ENCODE measurements around the gene AQP10.
"Not testable (repeated sequence)": the region's sequence is repeated elsewhere in the genome, so short reads cannot be mapped to it uniquely, and the experiment has no call there.

AQP10 gene

DNA sequence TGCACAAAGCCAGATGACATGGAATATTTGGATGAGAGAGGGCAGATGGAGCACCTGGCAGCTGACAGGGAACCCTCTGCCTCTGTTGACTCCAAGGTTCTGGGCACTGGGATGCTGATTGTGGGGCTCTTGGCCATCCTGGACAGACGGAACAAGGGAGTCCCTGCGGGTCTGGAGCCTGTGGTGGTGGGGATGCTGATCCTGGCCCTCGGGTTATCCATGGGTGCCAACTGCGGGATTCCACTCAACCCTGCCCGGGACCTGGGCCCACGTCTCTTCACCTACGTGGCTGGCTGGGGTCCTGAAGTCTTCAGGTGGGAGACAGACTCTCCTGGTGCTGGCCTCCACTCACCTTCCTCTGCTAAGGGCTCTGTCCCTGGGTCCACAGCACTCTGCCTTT lies 2.6 kb downstream of the AQP10 start:
- in situ Hi-C loops (cut with MboI; ENCODE audit: low sequenced_read_pairs), result no loop called here

DNA sequence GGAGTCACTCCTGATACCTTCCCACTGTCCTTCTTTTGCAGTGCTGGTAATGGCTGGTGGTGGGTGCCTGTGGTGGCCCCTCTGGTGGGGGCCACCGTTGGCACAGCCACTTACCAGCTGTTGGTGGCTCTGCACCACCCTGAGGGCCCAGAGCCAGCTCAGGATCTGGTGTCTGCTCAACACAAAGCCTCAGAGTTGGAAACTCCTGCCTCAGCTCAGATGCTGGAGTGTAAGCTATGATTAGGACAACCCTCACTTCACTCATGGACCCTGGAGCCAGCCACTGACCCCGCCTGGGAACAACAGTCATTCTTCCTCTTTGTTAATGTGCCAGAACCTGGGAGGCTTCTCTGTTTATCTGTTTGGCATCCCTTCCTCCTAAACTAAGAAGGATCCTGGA lies 3.3 kb downstream of the AQP10 start:
- in situ Hi-C loops (cut with MboI; ENCODE audit: low sequenced_read_pairs), result no loop called here

- in situ Hi-C loops (cut with MboI; ENCODE audit: low sequenced_read_pairs), result no loop called here
Observed at GRCh38 chr1:154324669-154325582, 4.0 kb downstream of the AQP10 start, which contains the start of gene ATP8B2. ATP8B2 (plus strand) TSS chr1:154325525; CDS start chr1:154328142, 2,617 bp downstream.

GRCh38 chr1:154325583-154326545 lies 5.0 kb downstream of the AQP10 start:
- in situ Hi-C loops (cut with MboI; ENCODE audit: low sequenced_read_pairs), result no loop called here

- in situ Hi-C loops (cut with MboI; ENCODE audit: low sequenced_read_pairs), result no loop called here
Observed at GRCh38 chr1:154326546-154327465, 5.9 kb downstream of the AQP10 start.

DNA sequence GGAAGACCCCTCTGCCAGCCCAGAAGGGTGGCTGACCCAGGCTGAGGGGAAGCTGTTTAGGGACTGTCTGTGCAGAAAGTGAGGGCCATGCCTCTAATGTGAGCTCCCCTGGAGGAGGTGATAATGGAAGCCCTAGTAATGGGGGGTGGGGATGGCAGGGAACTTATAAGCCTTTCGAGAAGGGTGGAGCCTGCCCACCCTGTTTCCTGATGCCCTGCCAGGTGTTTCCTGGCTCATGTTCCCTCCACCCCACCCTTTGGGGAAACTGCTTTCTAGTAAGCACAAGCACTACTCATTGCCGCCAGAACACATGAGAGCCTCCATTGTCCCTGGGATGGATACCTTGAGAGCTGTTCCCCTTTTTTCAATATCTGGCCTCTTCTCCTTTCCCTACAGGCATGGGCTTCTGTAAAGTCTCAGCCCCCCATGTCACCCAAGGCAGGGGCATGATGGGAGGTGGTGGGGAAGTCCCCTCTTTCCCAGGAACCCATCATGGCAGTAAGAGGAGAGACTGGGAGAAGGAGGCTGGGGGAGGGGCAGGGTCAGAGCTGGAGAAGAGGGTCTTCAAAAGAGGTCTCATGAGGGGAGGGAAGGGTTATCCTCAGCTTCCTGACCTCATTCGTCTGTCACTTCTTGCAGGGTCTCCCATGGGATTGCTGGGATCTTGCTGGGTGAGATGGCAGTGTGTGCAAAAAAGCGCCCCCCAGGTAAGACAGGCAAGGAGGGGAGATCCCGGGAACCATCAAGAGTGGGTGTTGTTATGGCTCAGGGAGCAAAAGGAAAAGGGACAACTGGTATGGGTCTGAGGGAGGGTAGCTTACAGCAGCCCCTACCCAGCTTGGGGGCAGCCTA lies 6.8 kb downstream of the AQP10 start:
- in situ Hi-C loops (cut with MboI; ENCODE audit: low sequenced_read_pairs), result no loop called here

DNA sequence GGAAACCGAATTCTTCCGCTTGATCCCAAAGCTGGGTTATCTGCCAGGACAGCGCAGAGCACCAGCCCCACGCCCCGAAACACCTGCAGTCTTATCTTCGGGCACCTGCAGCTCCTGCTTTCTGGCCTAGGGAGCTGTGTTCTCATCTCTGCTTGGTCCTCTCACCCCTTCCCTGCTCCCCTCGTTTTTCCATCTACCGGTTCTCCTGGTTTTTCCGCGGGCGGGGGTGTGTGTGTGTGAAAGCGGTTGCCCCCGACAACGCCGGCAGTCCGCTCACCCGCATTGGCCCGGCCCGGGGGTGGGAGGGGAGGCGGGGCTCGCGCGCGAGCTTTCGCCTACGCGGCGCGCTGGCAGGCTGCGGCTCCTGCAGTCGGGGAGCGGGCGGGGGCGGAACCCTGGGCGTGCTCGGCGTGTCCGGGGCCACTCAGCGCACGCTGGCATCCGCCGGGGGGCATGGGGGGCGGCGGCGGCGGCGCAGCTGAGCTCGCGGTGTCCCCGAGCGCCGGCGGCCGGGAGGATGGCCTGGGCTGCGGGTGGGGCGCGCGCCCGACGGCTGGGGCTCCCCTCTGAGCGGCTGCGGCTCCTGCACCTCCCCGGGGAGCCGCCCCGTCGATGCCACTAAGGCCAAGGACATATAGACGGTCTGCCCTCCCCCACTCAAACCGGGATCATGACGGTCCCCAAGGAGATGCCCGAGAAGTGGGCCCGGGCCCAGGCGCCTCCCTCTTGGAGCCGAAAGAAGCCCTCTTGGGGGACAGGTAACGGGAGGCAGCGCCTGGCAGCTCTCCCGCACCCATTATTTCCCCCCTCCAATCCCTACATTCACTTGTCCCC lies 7.6 kb downstream of the AQP10 start:
- in situ Hi-C loops (cut with MboI; ENCODE audit: low sequenced_read_pairs), result no loop called here

DNA sequence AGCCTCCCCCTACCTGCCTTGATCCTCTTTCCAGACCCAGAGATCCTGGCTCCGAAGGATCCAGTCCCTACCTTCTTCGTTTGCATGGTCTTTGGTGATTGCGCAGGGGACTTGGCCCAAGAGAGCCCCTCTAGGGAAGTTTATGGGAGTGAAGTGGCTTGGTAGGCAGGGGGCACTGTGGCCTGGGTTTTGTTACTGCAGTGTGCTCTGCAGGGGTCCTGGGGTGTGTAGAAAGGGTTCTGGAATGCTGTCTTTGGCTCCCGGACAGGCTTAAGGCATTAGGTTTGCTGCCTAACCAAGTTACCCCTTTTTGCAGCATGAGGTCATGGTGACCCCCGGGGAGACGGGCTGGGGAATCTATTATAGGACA lies 8.2 kb downstream of the AQP10 start:
- in situ Hi-C loops (cut with MboI; ENCODE audit: low sequenced_read_pairs), result no loop called here

DNA sequence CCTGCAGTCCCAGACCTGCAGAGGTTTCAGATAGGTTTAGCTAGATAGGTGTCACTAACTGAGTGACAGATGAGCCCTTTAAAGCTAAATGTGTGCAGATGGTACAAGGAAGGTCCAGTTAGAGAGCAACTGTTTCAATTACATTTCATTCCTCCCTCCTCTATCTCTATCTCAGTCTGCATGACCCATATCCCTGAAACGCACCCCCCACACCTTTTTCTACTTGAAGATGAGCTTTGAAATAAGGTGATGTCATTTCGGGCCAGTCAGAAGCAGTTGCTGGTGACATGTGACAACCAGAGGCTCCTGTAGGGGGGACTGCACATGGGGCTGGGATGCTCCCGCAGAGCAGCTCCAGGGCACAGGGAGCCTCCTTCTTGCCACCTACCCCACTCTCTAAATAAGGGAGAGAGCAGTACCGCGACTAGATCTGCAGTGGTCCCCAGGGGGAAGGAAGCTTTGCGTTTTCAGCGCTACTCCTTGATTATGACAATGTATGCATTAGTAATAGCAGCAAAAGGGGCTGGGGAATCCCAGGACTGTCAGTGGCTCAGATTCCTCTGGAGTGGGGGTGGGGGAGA lies 8.7 kb downstream of the AQP10 start:
- in situ Hi-C loops (cut with MboI; ENCODE audit: low sequenced_read_pairs), result no loop called here

- in situ Hi-C loops (cut with MboI; ENCODE audit: low sequenced_read_pairs), result no loop called here
Observed at GRCh38 chr1:154330669-154331068, 9.8 kb downstream of the AQP10 start.

- in situ Hi-C loops (cut with MboI; ENCODE audit: low sequenced_read_pairs), result no loop called here
Observed at GRCh38 chr1:154334079-154335024, 13.5 kb downstream of the AQP10 start.

DNA sequence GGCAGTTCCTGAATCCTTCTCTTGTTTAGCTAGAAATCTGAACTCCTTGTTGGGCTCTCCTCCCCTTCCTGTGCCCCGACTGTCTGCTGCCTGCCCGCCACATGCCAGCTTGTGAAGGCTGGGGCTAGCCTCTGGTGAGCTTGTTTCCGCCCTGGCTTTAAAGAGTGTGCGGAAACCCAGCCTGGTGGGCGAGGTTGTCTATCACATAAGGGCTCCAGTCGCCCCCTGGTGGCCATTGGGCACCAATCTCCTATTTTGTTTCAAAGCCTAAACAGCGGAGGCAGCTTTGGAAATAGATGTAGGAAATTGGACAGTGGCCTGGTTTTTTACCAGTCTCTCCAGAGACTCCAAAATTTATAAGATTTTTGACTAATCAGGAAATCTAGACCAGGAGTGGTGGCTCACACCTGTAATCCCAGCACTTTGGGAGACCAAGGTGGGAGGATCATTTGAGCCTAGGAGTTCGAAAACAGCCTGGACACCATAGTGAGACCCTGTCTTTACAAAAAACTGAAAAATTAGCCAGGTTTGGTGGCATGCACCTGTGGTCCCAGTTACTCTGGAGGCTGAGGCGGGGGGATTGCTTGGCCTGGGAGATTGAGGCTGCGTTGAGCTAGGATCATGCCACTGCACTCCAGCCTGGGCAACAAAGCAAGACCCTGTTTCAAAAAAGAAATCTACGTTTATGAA lies 14.3 kb downstream of the AQP10 start:
- in situ Hi-C loops (cut with MboI; ENCODE audit: low sequenced_read_pairs), result no loop called here

DNA sequence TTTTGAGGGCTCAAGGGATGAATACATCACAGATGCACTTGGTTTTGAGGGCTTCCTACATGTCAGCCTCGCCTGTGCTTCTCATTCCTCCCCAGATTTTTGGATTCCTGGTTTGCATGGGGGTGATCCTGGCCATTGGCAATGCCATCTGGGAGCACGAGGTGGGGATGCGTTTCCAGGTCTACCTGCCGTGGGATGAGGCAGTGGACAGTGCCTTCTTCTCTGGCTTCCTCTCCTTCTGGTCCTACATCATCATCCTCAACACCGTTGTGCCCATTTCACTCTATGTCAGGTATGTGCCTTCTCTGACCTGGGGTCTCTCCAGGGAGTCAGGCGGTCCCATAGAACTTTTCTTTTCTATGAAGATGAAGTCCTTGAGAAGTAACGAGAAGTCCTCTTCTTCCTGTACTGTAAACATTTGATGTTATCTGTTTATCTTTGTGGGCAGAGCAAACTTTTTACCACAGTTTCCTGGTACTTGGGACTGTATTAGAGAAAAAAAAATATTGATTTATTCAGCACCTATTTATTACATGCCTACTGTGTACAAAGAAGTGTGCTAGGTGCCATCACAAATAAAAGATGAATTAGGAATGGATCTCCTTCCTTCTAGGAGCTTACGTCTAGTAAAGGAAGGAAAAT lies 16.5 kb downstream of the AQP10 start:
- in situ Hi-C loops (cut with MboI; ENCODE audit: low sequenced_read_pairs), result no loop called here

DNA sequence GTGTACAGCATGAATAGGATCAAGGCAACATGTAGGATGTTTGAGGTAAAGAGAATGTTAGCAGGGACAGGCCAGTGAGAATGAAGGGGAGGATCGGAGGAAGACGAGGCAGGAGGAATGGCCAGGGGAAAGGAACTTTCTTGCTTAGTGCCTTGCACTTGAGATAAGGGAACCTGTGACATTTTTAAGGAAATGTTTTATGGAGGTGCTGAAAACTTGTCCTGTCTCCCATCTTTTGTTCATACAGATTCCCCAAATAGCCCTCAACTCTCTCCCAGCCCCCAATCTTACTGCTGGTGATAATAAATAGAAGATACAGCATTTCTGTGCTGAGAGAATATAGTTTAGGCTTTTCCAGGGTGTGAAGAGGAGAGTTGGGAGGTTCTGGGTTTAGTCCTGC lies 18.0 kb downstream of the AQP10 start:
- in situ Hi-C loops (cut with MboI; ENCODE audit: low sequenced_read_pairs), result no loop called here

- in situ Hi-C loops (cut with MboI; ENCODE audit: low sequenced_read_pairs), result not testable (repeated sequence)
Observed at GRCh38 chr1:154341366-154341765, 20.5 kb downstream of the AQP10 start.

GRCh38 chr1:154342132-154342531 lies 21.2 kb downstream of the AQP10 start:
- in situ Hi-C loops (cut with MboI; ENCODE audit: low sequenced_read_pairs), result no loop called here

All from HL-60/S4 treated with phorbol 12-myristate 13-acetate at 8.2 ng/mL for 4 days and 3 days (cell line).